HG03025 (cell line): ENCODE data around the gene FNBP1.
"Not testable (repeated sequence)": the region's sequence is repeated elsewhere in the genome, so short reads cannot be mapped to it uniquely, and the experiment has no call there.

Experiments
- ATAC-seq: cut with Tn5 transposase; IDR thresholded peaks from one replicate; pipeline ENCODE4 v1.9.1; 2021; ENCODE audit warnings: mild to moderate bottlenecking, moderate library complexity; ENCODE audit not compliant: unreplicated experiment, low FRiP score

The FNBP1 gene

DNA sequence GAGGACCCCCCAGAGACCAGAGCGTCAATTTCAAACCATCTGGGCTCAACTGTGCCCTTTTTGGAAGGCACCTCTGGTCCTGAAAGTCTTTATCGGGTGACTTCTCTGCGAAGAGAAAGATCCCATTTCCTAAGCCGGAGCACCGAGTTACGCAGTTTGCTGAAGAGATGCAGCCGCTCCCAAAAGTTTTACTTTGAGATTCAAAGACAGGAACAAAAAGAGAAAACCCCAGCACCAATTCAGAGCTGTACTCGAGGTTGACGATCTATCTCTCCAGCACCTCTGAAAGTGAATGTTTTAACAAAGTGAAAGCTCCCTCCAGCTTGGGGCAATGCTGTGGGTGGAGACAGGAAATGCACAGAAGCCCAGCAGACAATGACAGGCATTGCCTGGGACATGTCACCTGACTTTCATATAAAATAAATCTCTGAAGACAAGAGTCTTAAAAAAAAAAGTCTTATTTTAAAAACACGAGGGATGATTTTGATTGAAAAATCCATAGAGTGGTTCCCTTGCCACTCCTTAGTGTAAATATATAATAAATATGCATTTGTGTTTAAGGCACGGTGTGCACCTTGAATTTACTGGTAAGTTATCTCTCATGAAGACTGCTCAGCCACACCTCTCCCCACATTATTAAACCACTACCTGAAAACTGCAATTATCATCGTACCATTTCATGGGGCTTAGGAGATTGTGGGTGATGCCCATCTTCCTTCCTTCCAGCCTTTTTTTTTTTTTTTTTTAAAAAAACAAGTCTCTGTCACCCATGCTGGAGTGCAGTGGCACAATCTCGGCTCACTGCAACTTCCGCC lies 79.9 kb downstream of the FNBP1 start:
- ATAC-seq: no peak

DNA sequence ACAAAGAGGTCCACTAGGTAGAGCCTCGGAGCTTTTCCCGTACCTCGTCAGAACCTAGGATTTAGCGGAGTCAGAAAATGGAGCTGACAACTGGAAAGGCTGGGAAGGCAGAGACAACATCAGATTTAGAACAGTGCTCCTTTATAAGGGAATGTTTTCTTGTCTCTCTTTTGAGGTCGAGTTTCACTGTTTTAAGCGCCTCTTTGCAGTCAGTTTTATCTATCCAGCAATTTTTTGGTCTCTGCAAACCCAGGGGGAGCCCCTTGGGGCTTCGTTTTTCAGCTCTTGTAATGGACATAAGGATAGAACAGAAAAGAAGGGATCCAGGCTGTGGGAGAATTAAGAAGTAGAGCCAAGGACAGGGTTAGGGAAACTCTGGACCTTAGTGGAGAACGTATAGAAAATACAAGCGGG lies 80.5 kb downstream of the FNBP1 start:
- no peak for ATAC-seq

- no peak for ATAC-seq
Measured at GRCh38 chr9:129958796-129959195, 84.2 kb downstream of the FNBP1 start.

GRCh38 chr9:129954868-129955550 lies 88.0 kb downstream of the FNBP1 start:
- no peak for ATAC-seq

DNA sequence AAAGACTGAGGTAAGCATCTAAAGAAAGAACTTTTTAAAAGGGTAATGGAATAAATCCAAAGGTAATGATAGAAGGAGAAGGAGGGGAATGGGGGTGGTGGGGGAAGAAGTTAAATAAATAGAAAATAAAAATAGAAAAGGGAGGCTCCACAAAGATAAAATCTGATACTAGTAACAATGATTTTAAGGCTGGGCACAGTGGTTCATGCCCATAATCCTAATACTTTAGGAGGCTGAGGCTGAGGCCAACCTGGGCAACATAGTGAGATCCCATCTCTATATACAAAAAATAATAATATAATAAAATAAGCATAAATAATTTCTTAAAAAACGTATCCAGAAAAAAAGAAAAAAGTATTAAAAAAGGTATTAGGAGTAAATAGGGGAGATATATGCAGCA lies 89.3 kb downstream of the FNBP1 start:
- ATAC-seq: no peak

GRCh38 chr9:129952337-129952736 lies 90.7 kb downstream of the FNBP1 start:
- ATAC-seq: no peak

DNA sequence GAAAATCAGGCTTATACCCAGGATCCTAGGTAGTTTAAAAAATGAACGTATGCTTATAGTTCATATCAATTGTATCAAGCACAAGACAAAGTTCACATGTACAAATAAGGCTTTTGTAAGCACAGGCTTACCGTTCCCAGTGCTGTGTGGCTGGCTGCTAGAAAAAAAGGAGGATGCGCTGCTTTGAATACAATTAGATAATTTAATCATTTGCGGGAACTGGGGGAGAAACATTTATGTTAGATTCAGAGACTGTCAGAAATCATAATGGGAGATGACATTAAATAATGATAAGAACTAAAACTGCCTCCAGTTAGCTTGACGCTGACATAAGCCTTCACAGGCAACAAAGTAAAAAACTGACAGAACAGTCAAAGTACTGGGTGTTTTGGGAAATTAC lies 93.2 kb downstream of the FNBP1 start:
- no peak for ATAC-seq

- not testable (repeated sequence) for ATAC-seq
Measured at GRCh38 chr9:129948626-129949025, 94.4 kb downstream of the FNBP1 start.

GRCh38 chr9:129946246-129946995 lies 96.6 kb downstream of the FNBP1 start:
- no peak for ATAC-seq

- ATAC-seq: no peak
Measured at GRCh38 chr9:129945314-129945713, 97.7 kb downstream of the FNBP1 start.

GRCh38 chr9:129944506-129945116 lies 98.4 kb downstream of the FNBP1 start:
- no peak for ATAC-seq

DNA sequence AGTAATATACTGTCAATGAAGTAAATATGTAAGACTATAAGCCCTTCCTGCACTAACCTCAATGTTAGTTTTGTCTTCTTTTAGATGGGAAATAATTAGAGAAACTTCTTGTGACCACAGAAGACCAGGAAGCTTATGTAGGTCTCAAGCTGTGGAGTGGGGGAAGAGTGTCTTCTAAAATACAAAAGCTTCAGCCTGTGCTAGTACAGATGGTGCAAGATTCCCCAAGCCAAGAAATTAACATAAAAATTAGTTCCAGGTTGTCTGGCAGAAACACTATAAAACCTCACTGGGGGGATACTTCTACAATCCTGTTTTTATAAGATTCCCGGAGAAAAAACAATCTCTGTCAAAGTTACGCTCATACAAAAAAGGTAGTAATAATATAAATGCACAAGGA lies 103.6 kb downstream of the FNBP1 start:
- no peak for ATAC-seq

DNA sequence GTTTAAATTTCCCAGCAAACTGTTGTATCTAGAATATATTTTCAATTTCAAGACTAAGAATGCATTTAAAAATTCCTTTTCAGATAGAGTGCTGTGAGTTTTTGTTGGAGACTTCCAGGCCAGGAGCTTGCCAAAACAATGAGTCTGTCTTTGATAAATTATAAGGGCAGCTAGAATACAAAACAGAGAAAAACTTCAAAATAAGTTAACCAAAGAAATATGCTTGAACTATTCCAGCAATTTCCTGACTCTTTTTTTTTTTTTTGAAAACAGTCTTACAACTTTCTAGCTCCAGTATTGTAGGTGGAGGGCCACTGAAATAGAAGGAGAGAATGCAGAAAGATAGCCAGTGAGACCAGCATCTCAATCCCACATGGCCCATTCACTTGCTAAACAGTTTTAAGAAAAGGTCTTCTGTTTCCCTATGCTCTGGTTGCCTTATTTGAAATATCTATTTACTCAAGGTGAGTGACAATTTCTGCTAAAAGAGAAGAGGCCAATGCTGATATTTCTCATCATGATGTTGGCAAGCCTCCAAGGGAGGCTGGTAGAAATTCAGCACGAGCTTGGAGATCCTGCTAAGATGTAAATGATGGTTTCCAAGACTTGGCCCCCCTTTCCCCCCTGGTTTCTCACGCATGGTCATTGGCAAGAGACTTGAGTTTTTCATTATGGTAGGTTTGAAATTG lies 104.6 kb downstream of the FNBP1 start:
- no peak for ATAC-seq

DNA sequence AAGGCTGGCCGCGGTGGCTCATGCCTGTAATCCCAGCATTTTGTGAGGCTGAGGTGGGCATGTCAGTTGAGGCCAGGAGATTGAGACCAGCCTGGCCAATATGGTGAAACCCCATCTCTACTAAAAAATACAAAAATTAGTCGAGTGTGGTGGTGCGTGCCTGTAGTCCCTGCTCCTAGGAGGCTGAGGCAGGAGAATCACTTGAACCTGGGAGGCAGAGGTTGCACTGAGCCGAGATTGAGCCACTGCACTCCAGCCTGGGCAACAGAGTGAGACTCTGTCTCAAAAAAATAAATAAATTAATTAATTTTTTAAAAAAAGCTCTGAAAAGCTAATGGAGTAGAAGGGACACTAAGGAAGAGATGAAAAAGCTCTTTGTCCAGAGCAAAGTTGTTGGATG lies 105.1 kb downstream of the FNBP1 start:
- ATAC-seq: not testable (repeated sequence)

GRCh38 chr9:129936222-129936621 lies 106.8 kb downstream of the FNBP1 start:
- no peak for ATAC-seq

GRCh38 chr9:129934780-129935179 lies 108.2 kb downstream of the FNBP1 start:
- ATAC-seq: no peak

DNA sequence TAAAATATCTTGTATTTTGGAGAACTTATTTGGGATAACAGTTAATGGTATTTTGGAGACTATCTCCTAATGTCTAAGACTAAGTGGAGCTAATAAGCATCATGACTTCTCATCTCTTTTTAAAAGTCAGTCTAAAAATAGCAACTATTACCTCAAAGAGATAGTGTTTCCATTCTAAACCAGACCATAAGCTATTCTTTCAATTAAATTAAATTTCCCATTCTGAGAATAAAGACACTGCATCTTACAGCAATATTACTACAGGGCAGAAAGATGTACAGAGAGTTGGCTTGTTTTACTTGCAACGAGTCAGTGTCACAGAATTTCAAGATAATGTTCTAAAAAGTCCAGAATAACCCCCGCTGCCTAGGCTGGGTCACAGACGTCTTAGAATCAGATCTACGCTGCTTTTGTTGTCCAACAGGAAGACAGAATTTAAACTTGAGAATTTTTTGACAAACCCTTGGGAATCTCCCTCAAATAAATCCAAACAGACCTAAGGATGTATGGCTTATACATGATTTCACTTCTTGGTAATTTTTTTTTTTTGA lies 108.9 kb downstream of the FNBP1 start:
- ATAC-seq: no peak

- no peak for ATAC-seq
Measured at GRCh38 chr9:129933185-129934040, 109.6 kb downstream of the FNBP1 start.
